Caco-2 (cell line): ENCODE measurements around the gene INO80. TPM values are rescaled to one million over a fixed set of nuclear protein-coding genes. Genes with fewer than 3 reads are reported as not detected.

ENCODE experiments used
- BruUV-seq: library from RNA; stranded (reverse); fragments of 400-500 nt; replicated peaks from 2 replicates; lab custom pipeline; 2021; lab: Mats Ljungman, UMichigan
- CTCF ChIA-PET: fragments of 300-600 bp; sonication (Branson Sonifier 250); formaldehyde crosslinking; loops from one replicate; lab custom pipeline; 2022; ENCODE audit warnings: antibody characterized with exemption; lab: Charles Lee
- POLR2A ChIA-PET: fragments of 300-600 bp; sonication (Branson Sonifier 250); formaldehyde crosslinking; loops from one replicate; lab custom pipeline; 2022; ENCODE audit warnings: antibody characterized with exemption; lab: Charles Lee
- DNase-seq, 2 experiments: peaks; one replicate each; pipeline versions ENCODE4 v3.0.0 to v3.0.0-alpha.2; 2020 to 2022
- H3K27me3 ChIP-seq: replicated peaks from 2 replicates; pipeline ENCODE4 v1.6.0; 2011; ENCODE audit warnings: low read length; ENCODE audit not compliant: control insufficient read depth, insufficient read depth
- H3K36me3 ChIP-seq: 2 replicates; pipeline ENCODE4 v1.5.1; 2011; ENCODE audit warnings: low read length; ENCODE audit not compliant: control insufficient read depth, insufficient read depth
- H3K4me1 ChIP-seq: fragments of 250-450 bp; sonication (Bioruptor Pico); 2 replicates; pipeline ENCODE4 v1.5.1; 2020; ENCODE audit warnings: mild to moderate bottlenecking
- H3K4me3 ChIP-seq: 2 replicates; pipeline ENCODE4 v1.5.1; 2011; ENCODE audit warnings: low read depth, mild to moderate bottlenecking, control low read depth, low read length
- H3K9me3 ChIP-seq: fragments of 250-450 bp; sonication (Bioruptor Pico); 2 replicates; pipeline ENCODE4 v1.5.1; 2020; ENCODE audit warnings: mild to moderate bottlenecking, moderate library complexity
- H3K27ac Mint-ChIP-seq: one replicate; pipeline ENCODE4 v1.8.0; 2022; ENCODE audit warnings: mixed read lengths; ENCODE audit not compliant: unreplicated experiment
- H3K27me3 Mint-ChIP-seq: one replicate; pipeline ENCODE4 v1.8.0; 2022; ENCODE audit warnings: mixed read lengths; ENCODE audit not compliant: insufficient read depth, unreplicated experiment
- H3K36me3 Mint-ChIP-seq: one replicate; pipeline ENCODE4 v1.8.0; 2022; ENCODE audit warnings: mild to moderate bottlenecking, mixed read lengths; ENCODE audit not compliant: insufficient read depth, unreplicated experiment
- H3K4me1 Mint-ChIP-seq: one replicate; pipeline ENCODE4 v1.8.0; 2022; ENCODE audit warnings: low read depth, mixed read lengths; ENCODE audit not compliant: unreplicated experiment
- H3K4me3 Mint-ChIP-seq: one replicate; pipeline ENCODE4 v1.8.0; 2022; ENCODE audit warnings: mild to moderate bottlenecking, moderate library complexity, mixed read lengths; ENCODE audit not compliant: unreplicated experiment
- H3K9me3 Mint-ChIP-seq: one replicate; pipeline ENCODE4 v1.8.0; 2022; ENCODE audit warnings: mixed read lengths; ENCODE audit not compliant: unreplicated experiment
- intact Hi-C: fragments of 100-400 bp; cut with micrococcal nuclease; formaldehyde crosslinking; loops from one replicate; pipeline ENCODE4 v1.10.0; 2022; ENCODE audit not compliant: unreplicated experiment
- total RNA-seq: library from RNA; stranded (reverse); gene quantifications from 2 replicates; pipeline ENCODE4 v1.2.3, GENCODE V29; 2022
- TF ChIP-seq, protein P1 (sequence below), 2 experiments: fragments of 200-600 bp in 1 of 2; IDR thresholded peaks; 1 replicate in 1 of 2; 2 replicates in 1 of 2; pipeline versions ENCODE4 v1.5.1 to v1.8.0; 2011 to 2022; ENCODE audit warnings: antibody characterized with exemption in 1 of 2, control low read depth in 1 of 2, inconsistent platforms in 1 of 2, low read depth in 1 of 2, low read length in 1 of 2, mild to moderate bottlenecking in 1 of 2, moderate library complexity in 1 of 2; ENCODE audit not compliant: insufficient read depth in 1 of 2, severe bottlenecking in 1 of 2, unreplicated experiment in 1 of 2

Gene INO80
- total RNA-seq, 1 experiment from 2014 or later, result 24.4 TPM

DNA sequence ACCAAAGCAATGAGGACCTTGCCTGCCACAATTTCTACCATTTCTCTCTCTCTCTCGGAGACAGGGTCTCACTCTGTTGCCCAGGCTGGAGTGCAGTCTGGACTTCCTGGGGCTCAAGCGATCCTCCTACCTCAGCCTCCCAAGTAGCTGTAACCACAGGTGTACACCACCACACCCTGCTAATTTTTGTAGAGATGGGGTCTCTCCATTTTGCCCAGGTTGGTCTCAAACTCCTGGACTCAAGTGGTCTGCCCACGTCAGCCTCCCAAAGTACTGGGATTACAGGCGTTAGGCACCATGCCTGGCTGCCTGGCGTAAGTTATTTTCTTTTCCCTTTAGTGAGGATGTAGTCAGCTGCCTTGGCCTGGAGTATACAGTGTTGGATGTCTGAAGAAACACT lies 37.7 kb upstream of the INO80 start:
- ChIA-PET CTCF (no interaction called here), POLR2A (no interaction called here)
- no peaks in the 10 kb centered on the region for H3K36me3 Mint-ChIP-seq
- no peak for DNase-seq
- H3K27ac Mint-ChIP-seq, result no peak overlapping the region
- intact Hi-C loops, result no loop called here
- Histone ChIP-seq H3K9me3 (no peaks in the 10 kb centered on the region), H3K27me3 (no peaks in the 10 kb centered on the region), H3K4me1 (no peaks in the 10 kb centered on the region), H3K36me3 (no peaks in the 10 kb centered on the region), H3K4me3 (no peak overlapping the region)
- H3K9me3 Mint-ChIP-seq, result no peaks in the 10 kb centered on the region
- H3K4me1 Mint-ChIP-seq, result no peaks in the 10 kb centered on the region
- no peaks in the 10 kb centered on the region for H3K27me3 Mint-ChIP-seq
- BruUV-seq, result no TSS peak
- TF ChIP-seq, protein P1, sequence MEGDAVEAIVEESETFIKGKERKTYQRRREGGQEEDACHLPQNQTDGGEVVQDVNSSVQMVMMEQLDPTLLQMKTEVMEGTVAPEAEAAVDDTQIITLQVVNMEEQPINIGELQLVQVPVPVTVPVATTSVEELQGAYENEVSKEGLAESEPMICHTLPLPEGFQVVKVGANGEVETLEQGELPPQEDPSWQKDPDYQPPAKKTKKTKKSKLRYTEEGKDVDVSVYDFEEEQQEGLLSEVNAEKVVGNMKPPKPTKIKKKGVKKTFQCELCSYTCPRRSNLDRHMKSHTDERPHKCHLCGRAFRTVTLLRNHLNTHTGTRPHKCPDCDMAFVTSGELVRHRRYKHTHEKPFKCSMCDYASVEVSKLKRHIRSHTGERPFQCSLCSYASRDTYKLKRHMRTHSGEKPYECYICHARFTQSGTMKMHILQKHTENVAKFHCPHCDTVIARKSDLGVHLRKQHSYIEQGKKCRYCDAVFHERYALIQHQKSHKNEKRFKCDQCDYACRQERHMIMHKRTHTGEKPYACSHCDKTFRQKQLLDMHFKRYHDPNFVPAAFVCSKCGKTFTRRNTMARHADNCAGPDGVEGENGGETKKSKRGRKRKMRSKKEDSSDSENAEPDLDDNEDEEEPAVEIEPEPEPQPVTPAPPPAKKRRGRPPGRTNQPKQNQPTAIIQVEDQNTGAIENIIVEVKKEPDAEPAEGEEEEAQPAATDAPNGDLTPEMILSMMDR (IDR thresholded peaks at IDR 0.05; ENCODE audit: insufficient read depth in 1 of 2, low read depth in 1 of 2, low read length in 1 of 2, severe bottlenecking in 1 of 2, unreplicated experiment in 1 of 2), result no peak
- H3K4me3 Mint-ChIP-seq, result no peak overlapping the region

DNA sequence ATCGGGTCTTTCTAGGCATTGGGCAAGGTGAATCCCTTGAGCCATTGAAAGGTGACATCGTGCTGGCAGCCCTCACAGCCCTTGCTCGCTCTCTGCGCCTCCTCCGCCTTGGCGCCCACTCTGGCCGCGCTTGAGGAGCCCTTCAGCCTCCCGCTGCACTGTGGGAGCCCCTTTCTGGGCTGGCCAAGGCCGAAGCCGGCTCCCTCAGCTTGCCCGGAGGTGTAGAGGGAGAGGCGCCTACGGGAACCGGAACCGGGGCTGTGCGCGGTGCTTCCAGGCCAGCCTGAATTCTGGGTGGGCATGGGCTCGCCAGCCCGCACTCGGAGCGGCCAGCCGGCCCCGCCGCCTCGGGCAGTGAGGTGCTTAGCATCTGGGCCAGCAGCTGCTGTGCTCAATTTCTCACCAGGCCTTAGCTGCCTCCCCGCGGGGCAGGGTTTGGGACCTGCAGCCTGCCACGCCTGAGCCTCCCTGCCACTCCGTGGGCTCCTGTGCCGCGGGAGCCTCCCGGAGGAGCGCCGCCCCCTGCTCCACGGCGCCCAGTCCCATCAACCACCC lies 35.4 kb upstream of the INO80 start:
- BruUV-seq, result no TSS peak

DNA sequence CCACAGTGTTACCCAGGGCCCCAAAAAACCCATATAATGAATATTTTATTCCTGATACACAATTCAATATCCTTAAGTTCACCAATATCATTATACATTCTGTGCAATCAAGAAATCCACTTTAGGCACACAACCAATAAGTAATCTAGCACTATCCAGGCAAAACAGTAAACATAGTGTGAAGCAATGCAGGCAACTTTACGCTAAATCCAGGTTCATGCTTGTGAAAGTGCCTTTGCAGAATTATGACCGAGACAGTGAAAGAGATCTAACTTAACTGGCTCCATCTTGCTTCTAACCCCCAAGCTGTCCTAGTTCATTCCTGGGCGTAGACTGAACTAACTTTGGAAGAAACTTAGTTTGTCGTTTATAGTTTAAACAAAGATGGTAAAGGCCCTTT lies 34.2 kb upstream of the INO80 start:
- no TSS peak for BruUV-seq
- CTCF ChIA-PET, result no interaction called here

More for the DNA sequence above, 35.4 kb upstream of the INO80 start:
- intact Hi-C loops, result no loop called here
- ChIA-PET POLR2A (interaction anchor here (1.1 kb wide), 1 partner anchor 35 kb away, joined by 3 read pairs; the partner anchor contains the start of gene INO80), CTCF (no interaction called here)
- H3K4me3 Mint-ChIP-seq, result no peak overlapping the region
- Histone ChIP-seq H3K36me3 (no peaks in the 10 kb centered on the region), H3K27me3 (no peaks in the 10 kb centered on the region), H3K9me3 (no peaks in the 10 kb centered on the region), H3K4me3 (no peak overlapping the region), H3K4me1 (no peaks in the 10 kb centered on the region)
- no peaks in the 10 kb centered on the region for H3K4me1 Mint-ChIP-seq
- no peaks in the 10 kb centered on the region for H3K27me3 Mint-ChIP-seq
- H3K36me3 Mint-ChIP-seq, result no peaks in the 10 kb centered on the region
- DNase-seq, result no peak
- no peak overlapping the region for H3K27ac Mint-ChIP-seq
- H3K9me3 Mint-ChIP-seq, result no peaks in the 10 kb centered on the region
- TF ChIP-seq, protein P1 (IDR thresholded peaks at IDR 0.05; ENCODE audit: insufficient read depth in 1 of 2, low read depth in 1 of 2, low read length in 1 of 2, severe bottlenecking in 1 of 2, unreplicated experiment in 1 of 2), result no peak

More for the DNA sequence above, 34.2 kb upstream of the INO80 start:
- Histone ChIP-seq H3K27me3 (no peaks in the 10 kb centered on the region), H3K4me3 (no peak overlapping the region), H3K9me3 (no peaks in the 10 kb centered on the region), H3K36me3 (no peaks in the 10 kb centered on the region), H3K4me1 (no peaks in the 10 kb centered on the region)
- Mint-ChIP-seq H3K27ac (no peak overlapping the region), H3K27me3 (no peaks in the 10 kb centered on the region), H3K4me1 (no peaks in the 10 kb centered on the region), H3K9me3 (no peaks in the 10 kb centered on the region), H3K36me3 (no peaks in the 10 kb centered on the region), H3K4me3 (no peak overlapping the region)
- no peak for DNase-seq
- POLR2A ChIA-PET, result no interaction called here
- intact Hi-C loops, result no loop called here
- TF ChIP-seq, protein P1 (IDR thresholded peaks at IDR 0.05; ENCODE audit: insufficient read depth in 1 of 2, low read depth in 1 of 2, low read length in 1 of 2, severe bottlenecking in 1 of 2, unreplicated experiment in 1 of 2), result no peak
